ENCODE data around the gene TBX15.

The TBX15 gene

GRCh38 chr1:118992868-118993699, 4.9 kb upstream of the TBX15 start:
- no peak for TF ChIP-seq CTCF (IDR thresholded peaks at IDR 0.05)

- TF ChIP-seq CTCF (IDR thresholded peaks at IDR 0.05) = no peak
Observed at GRCh38 chr1:118992237-118992825, 4.2 kb upstream of the TBX15 start.

- no peak for TF ChIP-seq CTCF (IDR thresholded peaks at IDR 0.05)
Observed at GRCh38 chr1:118991448-118991847, 3.3 kb upstream of the TBX15 start.

GRCh38 chr1:118990513-118991152, 2.5 kb upstream of the TBX15 start:
- TF ChIP-seq CTCF (IDR thresholded peaks at IDR 0.05) = no peak

- TF ChIP-seq CTCF (IDR thresholded peaks at IDR 0.05) = no peak
Observed at GRCh38 chr1:118989878-118990378, 1.8 kb upstream of the TBX15 start.

GRCh38 chr1:118989006-118989815, 1.1 kb upstream of the TBX15 start:
- TF ChIP-seq CTCF (IDR thresholded peaks at IDR 0.05) = no peak

All from LNCAP (cell line).